GM10266 (cell line): ENCODE results near the gene NANOGP8.
"Not testable (repeated sequence)": the region's sequence is repeated elsewhere in the genome, so short reads cannot be mapped to it uniquely, and the experiment has no call there.

Experiments used
- DNase-seq: peaks from one replicate; pipeline ENCODE4 v3.0.0; 2012; ENCODE audit errors: extremely low spot score
- TF ChIP-seq, protein P1 (sequence below): IDR thresholded peaks from 2 replicates; pipeline ENCODE4 v1.5.1; 2012; ENCODE audit warnings: mild to moderate bottlenecking, low read depth; ENCODE audit not compliant: control insufficient read depth, insufficient read depth; ENCODE audit errors: missing control alignments

The NANOGP8 gene

DNA sequence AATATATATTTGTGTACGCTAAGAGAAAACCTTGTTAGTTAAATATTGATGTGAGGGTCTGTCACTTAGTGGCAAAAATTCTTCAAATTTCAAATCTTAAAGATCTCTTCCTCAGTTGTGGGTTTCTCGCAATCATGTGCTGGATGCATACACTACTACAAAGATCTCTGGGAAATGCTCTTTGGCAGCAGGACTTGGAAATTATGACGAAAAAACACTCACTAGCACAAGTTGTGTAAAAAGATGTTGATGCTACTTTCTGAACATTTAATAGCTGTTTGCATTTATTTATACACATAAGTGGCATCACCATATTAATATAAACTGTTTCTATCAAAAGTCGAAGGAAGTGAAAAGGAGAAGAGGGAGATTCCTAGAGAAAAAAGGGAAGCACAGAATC is 10.8 kb upstream of the NANOGP8 start:
- TF ChIP-seq, protein P1, sequence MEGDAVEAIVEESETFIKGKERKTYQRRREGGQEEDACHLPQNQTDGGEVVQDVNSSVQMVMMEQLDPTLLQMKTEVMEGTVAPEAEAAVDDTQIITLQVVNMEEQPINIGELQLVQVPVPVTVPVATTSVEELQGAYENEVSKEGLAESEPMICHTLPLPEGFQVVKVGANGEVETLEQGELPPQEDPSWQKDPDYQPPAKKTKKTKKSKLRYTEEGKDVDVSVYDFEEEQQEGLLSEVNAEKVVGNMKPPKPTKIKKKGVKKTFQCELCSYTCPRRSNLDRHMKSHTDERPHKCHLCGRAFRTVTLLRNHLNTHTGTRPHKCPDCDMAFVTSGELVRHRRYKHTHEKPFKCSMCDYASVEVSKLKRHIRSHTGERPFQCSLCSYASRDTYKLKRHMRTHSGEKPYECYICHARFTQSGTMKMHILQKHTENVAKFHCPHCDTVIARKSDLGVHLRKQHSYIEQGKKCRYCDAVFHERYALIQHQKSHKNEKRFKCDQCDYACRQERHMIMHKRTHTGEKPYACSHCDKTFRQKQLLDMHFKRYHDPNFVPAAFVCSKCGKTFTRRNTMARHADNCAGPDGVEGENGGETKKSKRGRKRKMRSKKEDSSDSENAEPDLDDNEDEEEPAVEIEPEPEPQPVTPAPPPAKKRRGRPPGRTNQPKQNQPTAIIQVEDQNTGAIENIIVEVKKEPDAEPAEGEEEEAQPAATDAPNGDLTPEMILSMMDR = no peak
- no peak for DNase-seq

DNA sequence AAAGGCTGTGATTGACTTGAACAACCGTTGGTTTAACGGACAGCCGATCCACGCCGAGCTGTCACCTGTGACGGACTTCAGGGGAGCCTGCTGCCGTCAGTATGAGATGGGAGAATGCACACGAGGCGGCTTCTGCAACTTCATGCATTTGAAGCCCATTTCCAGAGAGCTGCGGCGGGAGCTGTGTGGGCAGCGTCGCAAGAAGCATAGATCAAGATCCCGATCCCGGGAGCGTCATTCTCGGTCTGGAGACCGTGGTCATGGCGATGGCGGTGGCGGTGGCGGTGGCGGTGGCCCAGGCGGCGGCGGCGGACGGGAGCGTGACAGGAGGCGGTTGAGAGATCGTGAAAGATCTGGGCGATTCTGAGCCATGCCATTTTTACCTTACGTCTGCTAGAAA is 7.8 kb upstream of the NANOGP8 start:
- no peak for DNase-seq
- TF ChIP-seq, protein P1 = no peak

DNA sequence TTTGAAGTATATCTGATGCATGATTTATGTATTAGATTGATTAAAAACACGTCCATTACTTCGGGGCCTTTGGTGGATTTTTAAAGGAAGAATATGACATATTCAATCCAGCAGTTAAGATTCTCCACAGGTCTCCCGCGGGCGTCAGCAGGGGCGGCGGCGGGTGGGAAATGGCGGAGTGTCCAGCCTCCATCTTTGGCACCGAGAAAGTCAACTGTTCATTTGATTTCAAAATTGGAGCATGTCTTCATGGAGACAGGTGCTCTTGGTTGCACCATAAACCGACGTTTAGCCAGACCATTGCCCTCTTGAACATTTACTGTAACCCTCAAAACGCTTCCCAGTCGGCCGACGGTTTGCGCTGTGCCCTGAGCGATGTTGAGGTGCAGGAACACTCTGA is 7.2 kb upstream of the NANOGP8 start:
- DNase-seq = no peak
- TF ChIP-seq, protein P1 = no peak

DNA sequence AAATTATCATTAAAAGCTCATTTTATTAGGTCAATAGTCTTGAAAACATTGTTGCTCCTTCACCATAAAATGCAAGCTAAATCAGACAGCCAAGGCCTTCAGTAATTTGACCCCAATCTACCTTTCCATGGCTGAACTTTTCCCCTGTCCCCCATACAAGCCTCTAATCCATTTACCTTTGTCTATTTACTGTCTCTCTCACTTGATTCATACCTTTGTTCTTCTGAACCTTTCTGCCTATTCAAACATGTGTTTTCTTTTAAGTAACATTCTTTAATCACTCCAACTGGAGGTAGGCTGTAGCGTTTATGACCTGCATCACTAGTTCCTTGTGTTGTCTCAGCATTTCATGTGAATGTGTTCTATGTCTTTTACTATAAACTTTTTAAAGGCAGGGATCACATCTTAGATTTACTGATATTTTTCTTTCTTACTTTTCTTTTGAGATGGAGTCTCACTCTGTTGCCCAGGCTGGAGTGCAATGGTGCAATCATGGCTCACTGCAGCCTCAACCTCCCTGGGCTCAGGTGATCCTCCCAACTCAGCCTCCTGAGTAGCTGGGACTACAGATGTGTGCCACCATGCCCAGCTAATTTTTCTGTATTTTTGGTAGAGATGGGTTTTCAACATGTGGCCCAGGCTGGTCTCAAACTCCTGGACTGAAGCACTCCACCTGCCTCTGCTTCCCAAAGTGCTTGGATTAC is 5.2 kb upstream of the NANOGP8 start:
- DNase-seq = no peak
- TF ChIP-seq, protein P1 = no peak

DNA sequence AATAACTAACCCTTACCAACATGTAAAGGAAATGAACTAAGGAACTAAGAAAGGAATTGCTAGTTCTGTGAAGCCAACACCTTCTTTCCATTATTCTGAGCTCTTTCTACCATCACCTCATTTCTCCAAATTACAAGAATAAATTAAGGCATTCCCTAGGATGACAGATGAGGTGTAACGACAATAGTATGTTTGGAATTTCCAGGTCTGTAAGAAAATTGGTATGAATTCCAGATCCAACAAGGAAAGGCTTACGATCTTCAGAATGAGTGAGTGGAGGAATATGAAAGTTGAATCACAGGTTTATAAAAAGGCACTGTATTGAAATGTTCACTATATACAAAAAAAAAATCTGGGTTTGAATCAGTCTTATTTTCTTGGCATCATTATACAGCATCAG is 4.5 kb upstream of the NANOGP8 start:
- DNase-seq = no peak
- TF ChIP-seq, protein P1 = no peak

DNA sequence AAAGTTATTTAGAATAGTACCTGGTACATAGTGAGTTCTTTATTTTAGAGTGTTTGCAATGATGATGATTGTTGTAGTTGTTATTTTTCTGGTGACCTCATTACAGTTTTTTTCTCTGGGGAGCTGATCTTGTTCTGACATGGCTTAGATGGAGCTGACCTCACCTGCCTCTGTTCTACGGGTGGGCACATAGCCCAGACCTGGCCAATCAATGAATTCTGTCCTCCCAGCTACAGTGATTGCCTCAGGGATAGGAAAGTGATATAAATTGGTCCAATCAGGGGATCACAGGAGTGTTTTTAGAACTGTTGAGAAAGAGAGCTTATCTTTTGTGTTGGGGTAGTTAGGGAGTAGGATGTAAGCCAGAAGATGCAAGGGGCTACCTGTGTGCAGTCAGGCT is 3.2 kb upstream of the NANOGP8 start:
- TF ChIP-seq, protein P1 = no peak
- no peak for DNase-seq

DNA sequence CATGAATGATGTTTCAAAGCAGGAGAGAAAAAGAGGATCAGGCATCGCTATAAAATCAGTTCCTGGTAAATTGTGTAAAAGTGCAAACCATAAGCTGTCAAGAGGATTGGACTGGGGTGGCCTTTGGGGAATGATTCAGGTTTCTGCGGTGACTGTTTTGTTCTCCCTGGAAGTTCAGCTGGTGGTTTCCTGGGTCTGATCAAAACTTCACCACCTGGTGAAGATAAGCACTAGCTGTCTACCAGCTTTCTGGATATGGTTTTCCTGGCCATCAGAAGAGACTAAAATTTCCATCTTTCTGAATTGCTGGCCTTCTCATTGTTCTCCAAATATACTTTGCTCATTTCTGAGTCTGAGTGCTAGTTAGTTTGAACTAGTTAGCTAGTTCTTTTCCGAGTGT is 2.7 kb upstream of the NANOGP8 start:
- no peak for DNase-seq
- TF ChIP-seq, protein P1 = no peak

DNA sequence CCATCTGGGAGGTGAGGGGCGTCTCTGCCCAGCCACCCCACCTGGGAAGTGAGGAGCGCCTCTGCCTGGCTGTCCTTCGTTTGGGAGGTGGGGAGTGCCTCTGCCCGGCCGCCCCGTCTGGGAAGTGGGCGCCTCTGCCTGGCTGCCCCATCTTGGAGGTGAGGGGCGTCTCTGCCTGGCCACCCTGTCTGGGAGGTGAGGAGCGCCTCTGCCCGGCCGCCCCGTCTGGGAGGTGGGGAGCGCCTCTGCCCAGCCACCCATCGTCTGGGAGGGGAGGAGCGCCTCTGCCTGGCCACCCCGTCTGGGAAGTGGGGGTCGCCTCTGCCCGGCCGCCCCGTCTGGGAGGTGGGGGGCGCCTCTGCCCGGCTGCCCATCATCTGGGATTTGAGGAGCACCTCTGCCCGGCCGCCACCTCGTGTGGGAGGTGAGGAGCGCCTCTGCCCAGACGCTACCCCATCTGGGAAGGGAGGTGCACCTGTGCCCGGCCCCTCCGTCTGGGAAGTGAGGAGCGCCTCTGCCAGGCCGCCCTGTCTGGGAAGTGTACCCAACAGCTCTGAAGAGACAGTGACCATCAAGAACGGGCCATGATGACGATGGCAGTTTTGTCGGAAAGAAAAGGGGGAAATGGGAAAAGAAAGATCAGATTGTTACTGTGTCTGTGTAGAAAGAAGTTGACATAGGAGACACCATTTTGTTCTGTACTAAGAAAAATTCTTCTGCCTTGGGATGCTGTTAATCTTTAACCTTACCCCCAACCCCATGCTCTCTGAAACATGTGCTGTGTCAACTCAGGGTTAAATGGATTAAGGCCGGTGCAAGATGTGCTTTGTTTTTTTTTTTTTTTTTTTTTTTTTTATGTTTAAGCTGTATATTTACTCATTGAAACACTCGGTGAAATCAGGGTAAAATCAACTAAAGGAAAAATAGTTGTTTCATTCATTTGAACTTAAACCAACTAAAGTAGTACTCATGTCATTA is 2.4 kb downstream of the NANOGP8 start:
- DNase-seq = not testable (repeated sequence)

DNA sequence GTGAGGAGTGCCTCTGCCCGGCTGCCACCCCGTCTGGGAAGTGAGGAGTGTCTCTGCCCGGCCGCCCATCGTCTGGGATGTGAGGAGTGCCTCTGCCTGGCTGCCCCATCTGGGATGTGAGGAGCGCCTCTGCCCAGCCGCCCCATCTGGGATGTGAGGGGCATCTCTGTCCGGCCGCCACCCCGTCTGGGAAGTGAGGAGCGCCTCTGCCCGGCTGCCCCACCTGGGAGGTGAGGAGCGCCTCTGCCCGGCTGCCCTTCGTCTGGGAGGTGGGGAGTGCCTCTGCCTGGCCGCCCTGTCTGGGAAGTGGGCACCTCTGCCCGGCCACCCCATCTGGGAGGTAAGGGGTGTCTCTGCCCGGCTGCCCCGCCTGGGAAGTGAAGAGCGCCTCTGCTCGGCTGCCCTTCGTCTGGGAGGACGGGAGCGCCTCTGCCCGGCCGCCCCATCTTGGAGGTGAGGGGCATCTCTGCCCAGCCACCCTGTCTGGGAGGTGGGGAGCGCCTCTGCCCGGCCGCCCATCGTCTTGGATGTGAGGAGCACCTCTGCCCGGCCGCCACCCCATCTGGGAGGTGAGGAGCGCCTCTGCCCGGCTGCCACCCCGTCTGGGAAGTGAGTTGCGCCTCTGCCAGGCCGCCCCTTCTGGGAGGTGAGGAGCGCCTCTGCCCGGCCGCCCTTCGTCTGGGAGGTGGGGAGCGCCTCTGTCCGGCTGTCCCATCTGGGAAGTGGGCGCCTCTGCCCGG is 3.3 kb downstream of the NANOGP8 start:
- DNase-seq = not testable (repeated sequence)
